Activated T-helper 1 cell treated with Interleukin-2 at 50 U/mL for 16 hours (primary cell): ENCODE measurements around the gene BRI3.

ENCODE experiments used
- DNase-seq: peaks from one replicate; pipeline ENCODE4 v3.0.0-alpha.2; 2020; ENCODE audit warnings: low read depth

The BRI3 gene

GRCh38 chr7:98280791-98281756, at the start of gene BRI3:
TSS of gene BRI3 (plus strand) at chr7:98281686. CDS start at chr7:98281796, 110 bp downstream.
- DNase-seq: peak; percentile 88

- DNase-seq: no peak
These were observed 49.3 kb upstream of the BRI3 start for GRCh38 chr7:98232263-98232585.

- DNase-seq: no peak
These were observed 48.7 kb upstream of the BRI3 start for GRCh38 chr7:98232799-98233198.

- no peak for DNase-seq
These were observed 48.0 kb upstream of the BRI3 start for GRCh38 chr7:98233219-98234070.

- DNase-seq: no peak
These were observed 46.9 kb upstream of the BRI3 start for GRCh38 chr7:98234429-98235147.

- no peak for DNase-seq
These were observed 45.6 kb upstream of the BRI3 start for GRCh38 chr7:98235901-98236300.

- no peak for DNase-seq
These were observed 44.9 kb upstream of the BRI3 start for GRCh38 chr7:98236355-98237185.

GRCh38 chr7:98238076-98238475, 43.4 kb upstream of the BRI3 start:
- DNase-seq: no peak

- DNase-seq: no peak
These were observed 42.5 kb upstream of the BRI3 start for GRCh38 chr7:98238976-98239375.

- no peak for DNase-seq
These were observed 40.4 kb upstream of the BRI3 start for GRCh38 chr7:98240961-98241673.

GRCh38 chr7:98241674-98242241, 39.7 kb upstream of the BRI3 start:
- DNase-seq: no peak

- no peak for DNase-seq
These were observed 39.1 kb upstream of the BRI3 start for GRCh38 chr7:98242342-98242741.

GRCh38 chr7:98242934-98243333, 38.6 kb upstream of the BRI3 start:
- DNase-seq: no peak

GRCh38 chr7:98244871-98245270, 36.6 kb upstream of the BRI3 start:
- DNase-seq: no peak

- DNase-seq: no peak
These were observed 33.3 kb upstream of the BRI3 start for GRCh38 chr7:98248156-98248555.

GRCh38 chr7:98249106-98249505, 32.4 kb upstream of the BRI3 start:
- no peak for DNase-seq

- peak; percentile 29 for DNase-seq
These were observed 30.7 kb upstream of the BRI3 start for GRCh38 chr7:98250789-98251188.

GRCh38 chr7:98251231-98251600, 30.3 kb upstream of the BRI3 start:
- DNase-seq: peak; percentile 25

- DNase-seq: peak; percentile 83
These were observed 29.7 kb upstream of the BRI3 start, which contains the start of gene TECPR1 for GRCh38 chr7:98251601-98252424. TSS of gene TECPR1 (minus strand) at chr7:98252232. CDS start at chr7:98246146, 6,086 bp downstream.
